ENCODE results near the gene RRP8. TPM values are rescaled to one million over a fixed set of nuclear protein-coding genes. Genes with fewer than 3 reads are reported as not detected.

RRP8 gene
- total and polyA plus RNA-seq, 2 of the 8 experiments (the other 6 are each of a cell fraction or from before 2014, with no cell fraction given): 4.2 to 14.9 TPM

DNA sequence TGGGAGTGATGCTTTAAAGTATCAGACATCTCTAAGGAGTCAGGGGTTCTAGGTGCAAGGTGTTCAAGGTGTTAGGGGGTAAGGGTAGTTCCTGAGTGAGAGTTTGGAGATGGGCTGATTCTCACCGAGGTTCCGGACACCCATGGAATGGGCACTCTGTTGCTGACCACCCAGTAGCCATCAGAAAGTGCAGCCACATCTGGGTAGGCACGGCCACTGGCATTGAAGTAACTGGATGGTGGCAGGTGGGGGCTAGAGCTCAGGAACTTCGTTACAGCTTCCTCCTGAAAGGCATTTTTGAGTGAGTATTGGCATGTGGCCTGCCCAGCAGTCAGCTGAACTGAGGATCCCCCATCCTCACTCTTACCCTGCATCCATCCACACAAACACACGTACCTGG, 11.6 kb upstream of the RRP8 start:
- no peaks in the 10 kb centered on the region for H3K9me3 ChIP-seq (ENCODE audit: insufficient read depth in 2 of 2, low read depth in 1 of 2, low read length in 1 of 2)
- DNase-seq (ENCODE audit: low read depth in 1 of 2, low spot score in 2 of 2) (no peak), FAIRE-seq (no peak)
- no peak overlapping the region for H3K23ac ChIP-seq (ENCODE audit: insufficient read length)
- H3K9ac ChIP-seq (replicated peaks in 1 of 4; ENCODE audit: extremely low read depth in 1 of 4, low read depth in 3 of 4, low read length in 3 of 4): no peak overlapping the region
- no peak overlapping the region for H2AK5ac ChIP-seq (ENCODE audit: low read depth, low read length)
- no peaks in the 10 kb centered on the region; the same call in none of the 2 replicates for H3K79me1 ChIP-seq (ENCODE audit: low read depth, low read length)
- no peak overlapping the region for H3K4me3 ChIP-seq (ENCODE audit: extremely low read depth in 1 of 4, insufficient read depth in 2 of 4, low read depth in 3 of 4, low read length in 4 of 4)
- H3K36me3 ChIP-seq (ENCODE audit: control insufficient read depth in 2 of 4, insufficient read depth in 4 of 4, low read length in 3 of 4): peaks cover 8 to 15% (median 12%) of the 10 kb centered on the region in 4 experiments; a peak in 7 of 8 replicates
- H2BK12ac ChIP-seq (ENCODE audit: low read depth, low read length): no peak overlapping the region
- H3K4ac ChIP-seq (replicated peaks; ENCODE audit: insufficient read length, low read depth, low read length): no peak overlapping the region
- H3K18ac ChIP-seq (ENCODE audit: extremely low read depth, low read length): no peak overlapping the region
- H3K27me3 ChIP-seq (replicated peaks in 1 of 4; ENCODE audit: control insufficient read depth in 3 of 4, extremely low read depth in 1 of 4, insufficient read depth in 3 of 4, low read length in 3 of 4): no peaks in the 10 kb centered on the region
- H3K79me2 ChIP-seq (ENCODE audit: control insufficient read depth in 1 of 2, insufficient read depth in 2 of 2, low read length in 2 of 2): peaks cover 0 to 15% of the 10 kb centered on the region in 2 experiments; a peak in 2 of 4 replicates
- peaks cover 4 to 15% (median 8%) of the 10 kb centered on the region in 4 experiments; a peak in 6 of 7 replicates for H3K4me1 ChIP-seq (replicated peaks in 1 of 4; ENCODE audit: control insufficient read depth in 3 of 4, insufficient read depth in 4 of 4, low read length in 3 of 4)
- ChIA-PET CTCF (ENCODE audit: partially characterized antibody) (interaction anchor here (1.6 kb wide), 1 partner anchor 65 kb away, joined by 3 read pairs; no protein-coding TSS in a partner anchor), POLR2A (ENCODE audit: partially characterized antibody) (no interaction called here)
- H4K20me1 ChIP-seq (replicated peaks in 1 of 2; ENCODE audit: control insufficient read depth in 1 of 2, insufficient read depth in 2 of 2, low read length in 2 of 2): no peaks in the 10 kb centered on the region
- no peak overlapping the region for H4K5ac ChIP-seq (ENCODE audit: insufficient read length, low read depth, low read length)
- no peak overlapping the region for H4K8ac ChIP-seq (ENCODE audit: extremely low read depth, insufficient read depth, low read length)
- peaks cover 17% of the 10 kb centered on the region for H3K23me2 ChIP-seq (ENCODE audit: low read depth, low read length)
- no peak overlapping the region for H2AFZ ChIP-seq (ENCODE audit: low read length)
- no peak overlapping the region for H3K4me2 ChIP-seq (ENCODE audit: insufficient read depth in 1 of 2, low read depth in 2 of 2, low read length in 2 of 2)
- no peak overlapping the region for H2BK15ac ChIP-seq (ENCODE audit: low read length)
- H3K27ac ChIP-seq (ENCODE audit: low read depth, low read length): no peak overlapping the region
- no peak overlapping the region for H4K91ac ChIP-seq (replicated peaks; ENCODE audit: insufficient read length, low read length)
- no peak overlapping the region for H2BK5ac ChIP-seq (ENCODE audit: low read depth, low read length)
- H2BK120ac ChIP-seq (replicated peaks; ENCODE audit: low read depth, low read length): no peak overlapping the region
- 97% methylated on average over 5 of the region's 5 CpGs; no CpG with 5 or more reads in 1 of the 2 experiments for WGBS, 2 experiments (ENCODE audit: extremely low coverage in 1 of 2, insufficient coverage in 1 of 2, insufficient read length in 1 of 2, insufficient replicate concordance in 2 of 2, low coverage in 1 of 2, low lambda C conversion rate in 2 of 2, missing lambda C conversion rate in 1 of 2)
- no peak overlapping the region for H3K14ac ChIP-seq (ENCODE audit: insufficient read length)
- H2BK20ac ChIP-seq (ENCODE audit: low read length): no peak overlapping the region
- H3K56ac ChIP-seq (replicated peaks; ENCODE audit: insufficient read length, low read depth, low read length): no peak overlapping the region
- TF ChIP-seq TEAD4 (IDR thresholded peaks at IDR 0.05; ENCODE audit: low read depth, low read length): no peak
- TF ChIP-seq CTBP2 (IDR thresholded peaks at IDR 0.05; ENCODE audit: borderline replicate concordance, insufficient read depth, insufficient read length, low read length): no peak
- TF ChIP-seq RAD21 (IDR thresholded peaks at IDR 0.05 in 1 of 2, conservative IDR thresholded peaks at IDR 0.05 in 1 of 2; ENCODE audit: low read depth in 2 of 2, low read length in 2 of 2): no peak
- TF ChIP-seq ZNF274 (IDR thresholded peaks at IDR 0.05; ENCODE audit: borderline replicate concordance, extremely low read depth, low read length): no peak
- TF ChIP-seq KDM1A (IDR thresholded peaks at IDR 0.05; ENCODE audit: borderline replicate concordance, low read length): no peak
- TF ChIP-seq SIN3A (conservative IDR thresholded peaks at IDR 0.05 in 1 of 2, IDR thresholded peaks at IDR 0.05 in 1 of 2; ENCODE audit: low read depth in 1 of 2, low read length in 2 of 2): no peak
- no peak for TF ChIP-seq RXRA (IDR thresholded peaks at IDR 0.05; ENCODE audit: insufficient read depth, low read depth, low read length)
- TF ChIP-seq, protein P1, sequence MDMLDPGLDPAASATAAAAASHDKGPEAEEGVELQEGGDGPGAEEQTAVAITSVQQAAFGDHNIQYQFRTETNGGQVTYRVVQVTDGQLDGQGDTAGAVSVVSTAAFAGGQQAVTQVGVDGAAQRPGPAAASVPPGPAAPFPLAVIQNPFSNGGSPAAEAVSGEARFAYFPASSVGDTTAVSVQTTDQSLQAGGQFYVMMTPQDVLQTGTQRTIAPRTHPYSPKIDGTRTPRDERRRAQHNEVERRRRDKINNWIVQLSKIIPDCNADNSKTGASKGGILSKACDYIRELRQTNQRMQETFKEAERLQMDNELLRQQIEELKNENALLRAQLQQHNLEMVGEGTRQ (IDR thresholded peaks at IDR 0.05; ENCODE audit: low read length): no peak
- TF ChIP-seq BCL11A (IDR thresholded peaks at IDR 0.05; ENCODE audit: low read depth in 2 of 2, low read length in 2 of 2): no peak
- no peak for TF ChIP-seq POLR2A (IDR thresholded peaks at IDR 0.05; ENCODE audit: control extremely low read depth in 1 of 2, low read depth in 2 of 2, low read length in 2 of 2)
- TF ChIP-seq TAF7 (optimal IDR thresholded peaks at IDR 0.05; ENCODE audit: borderline replicate concordance, low read depth, low read length): no peak
- TF ChIP-seq YY1 (IDR thresholded peaks at IDR 0.05; ENCODE audit: low read depth, low read length): no peak
- no peak for TF ChIP-seq RFX5 (IDR thresholded peaks at IDR 0.05; ENCODE audit: borderline replicate concordance, low read depth, low read length)
